Left hindlimb (tissue), 1 donor: ENCODE results near the gene KCNA4.
"Not testable (repeated sequence)": the region's sequence is repeated elsewhere in the genome, so short reads cannot be mapped to it uniquely, and the experiment has no call there.

Experiments
- DNase-seq: peaks from one replicate; pipeline ENCODE4 v3.0.0-alpha.2; 2018

Gene KCNA4

GRCh38 chr11:29996016-29996415 lies 20.8 kb downstream of the KCNA4 start:
- DNase-seq = no peak

- no peak for DNase-seq
These were observed 27.5 kb downstream of the KCNA4 start for GRCh38 chr11:29989174-29989970.

GRCh38 chr11:29985248-29985647 lies 31.6 kb downstream of the KCNA4 start:
- DNase-seq = no peak

- DNase-seq = no peak
These were observed 32.3 kb downstream of the KCNA4 start for GRCh38 chr11:29984544-29984943.

- DNase-seq = no peak
These were observed 38.3 kb downstream of the KCNA4 start for GRCh38 chr11:29978549-29978948.

GRCh38 chr11:29975580-29975979 lies 41.2 kb downstream of the KCNA4 start:
- DNase-seq = not testable (repeated sequence)

- DNase-seq = no peak
These were observed 53.0 kb downstream of the KCNA4 start for GRCh38 chr11:29963796-29964195.

- no peak for DNase-seq
These were observed 53.8 kb downstream of the KCNA4 start for GRCh38 chr11:29963036-29963435.

GRCh38 chr11:29962243-29962642 lies 54.6 kb downstream of the KCNA4 start:
- no peak for DNase-seq
